Measurements from ENCODE around the gene NAALADL2.

NAALADL2 gene

DNA sequence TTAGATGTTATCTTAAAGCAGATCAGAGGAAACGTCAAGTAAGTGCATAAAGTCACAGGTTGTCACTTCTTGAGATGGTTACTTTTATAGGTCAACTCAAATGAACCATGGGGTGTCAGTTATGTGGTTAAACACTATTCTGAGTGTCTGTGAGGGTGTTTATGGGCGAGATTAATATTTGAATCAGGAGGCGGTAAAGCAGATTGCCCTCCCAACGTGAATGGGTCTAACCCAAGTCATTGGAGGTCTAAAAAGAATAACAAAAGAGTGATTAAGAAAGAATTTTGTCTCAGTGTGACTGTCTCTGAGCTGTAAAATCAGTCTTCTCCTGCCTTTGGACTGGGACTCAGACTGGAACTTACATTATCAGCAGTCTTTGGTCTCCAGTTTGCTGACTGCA lies 977.5 kb downstream of the NAALADL2 start:
- DNase-seq, result no peak
- H3K4me3 ChIP-seq (ENCODE audit: low read depth, low read length), result no peak overlapping the region
- H3K4me1 ChIP-seq, result no peaks in the 10 kb centered on the region
- TF ChIP-seq, protein P1, sequence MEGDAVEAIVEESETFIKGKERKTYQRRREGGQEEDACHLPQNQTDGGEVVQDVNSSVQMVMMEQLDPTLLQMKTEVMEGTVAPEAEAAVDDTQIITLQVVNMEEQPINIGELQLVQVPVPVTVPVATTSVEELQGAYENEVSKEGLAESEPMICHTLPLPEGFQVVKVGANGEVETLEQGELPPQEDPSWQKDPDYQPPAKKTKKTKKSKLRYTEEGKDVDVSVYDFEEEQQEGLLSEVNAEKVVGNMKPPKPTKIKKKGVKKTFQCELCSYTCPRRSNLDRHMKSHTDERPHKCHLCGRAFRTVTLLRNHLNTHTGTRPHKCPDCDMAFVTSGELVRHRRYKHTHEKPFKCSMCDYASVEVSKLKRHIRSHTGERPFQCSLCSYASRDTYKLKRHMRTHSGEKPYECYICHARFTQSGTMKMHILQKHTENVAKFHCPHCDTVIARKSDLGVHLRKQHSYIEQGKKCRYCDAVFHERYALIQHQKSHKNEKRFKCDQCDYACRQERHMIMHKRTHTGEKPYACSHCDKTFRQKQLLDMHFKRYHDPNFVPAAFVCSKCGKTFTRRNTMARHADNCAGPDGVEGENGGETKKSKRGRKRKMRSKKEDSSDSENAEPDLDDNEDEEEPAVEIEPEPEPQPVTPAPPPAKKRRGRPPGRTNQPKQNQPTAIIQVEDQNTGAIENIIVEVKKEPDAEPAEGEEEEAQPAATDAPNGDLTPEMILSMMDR (IDR thresholded peaks at IDR 0.05; ENCODE audit: low read depth, low read length), result no peak
- H3K36me3 ChIP-seq, result no peaks in the 10 kb centered on the region
- H3K27me3 ChIP-seq, result no peaks in the 10 kb centered on the region
- no peaks in the 10 kb centered on the region for H3K9me3 ChIP-seq

- Histone ChIP-seq H3K4me3 (ENCODE audit: low read depth, low read length) (no peak overlapping the region), H3K27me3 (no peaks in the 10 kb centered on the region), H3K9me3 (no peaks in the 10 kb centered on the region), H3K4me1 (no peaks in the 10 kb centered on the region), H3K36me3 (no peaks in the 10 kb centered on the region)
- DNase-seq, result no peak
- TF ChIP-seq, protein P1 (IDR thresholded peaks at IDR 0.05; ENCODE audit: low read depth, low read length), result no peak
These were observed 978.8 kb downstream of the NAALADL2 start for GRCh38 chr3:175837962-175838361.

DNA sequence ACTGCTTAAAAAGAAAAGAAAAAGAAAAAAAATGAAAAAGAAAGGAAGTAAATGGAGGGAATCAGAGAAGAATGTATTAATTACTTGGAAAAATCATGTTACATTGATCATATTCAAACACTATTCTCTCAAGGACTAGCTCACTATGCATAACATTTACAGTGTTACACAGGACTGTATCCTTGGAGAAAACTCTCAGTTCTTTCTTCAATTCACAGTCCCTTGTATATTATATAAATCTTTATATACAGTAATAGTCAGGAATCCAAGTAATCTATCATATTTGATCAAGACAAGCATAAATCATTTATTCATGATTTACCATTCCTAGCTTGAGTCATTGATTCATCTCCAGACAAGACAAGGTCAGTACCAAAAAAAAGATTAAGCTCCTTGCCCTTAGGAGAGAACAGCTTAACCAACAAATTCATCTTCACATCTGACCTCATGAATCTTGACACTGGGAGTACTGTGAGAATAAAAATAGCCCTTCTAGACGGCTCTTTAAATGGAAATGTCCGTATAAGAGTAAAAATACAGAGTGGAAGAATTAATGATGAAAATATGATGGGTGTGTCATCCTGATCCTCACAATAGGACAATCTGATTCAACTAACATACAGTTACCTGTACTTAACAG lies 980.4 kb downstream of the NAALADL2 start:
- Histone ChIP-seq H3K4me3 (ENCODE audit: low read depth, low read length) (no peak overlapping the region), H3K9me3 (no peaks in the 10 kb centered on the region), H3K4me1 (no peaks in the 10 kb centered on the region), H3K36me3 (no peaks in the 10 kb centered on the region), H3K27me3 (no peaks in the 10 kb centered on the region)
- DNase-seq, result no peak
- TF ChIP-seq, protein P1 (IDR thresholded peaks at IDR 0.05; ENCODE audit: low read depth, low read length), result no peak

DNA sequence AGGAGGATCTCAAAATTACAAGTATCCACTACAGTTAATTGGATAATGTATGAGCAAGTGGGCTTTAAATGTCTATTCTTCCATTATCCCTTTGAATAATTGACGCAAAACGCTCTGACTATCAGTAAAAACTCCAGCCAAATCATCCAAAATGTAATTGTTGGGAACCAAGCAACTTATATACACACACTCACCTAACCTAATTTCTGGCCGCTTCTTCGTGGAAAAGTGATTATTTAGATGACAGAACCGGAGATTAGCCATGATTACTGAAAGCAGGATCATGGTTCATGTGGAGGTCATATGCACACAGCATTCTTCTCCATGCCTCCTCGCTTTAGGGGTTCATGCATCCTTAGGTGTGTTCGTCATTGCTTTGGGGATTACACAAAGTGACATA lies 992.4 kb downstream of the NAALADL2 start:
- H3K27me3 ChIP-seq, result no peaks in the 10 kb centered on the region
- H3K4me1 ChIP-seq, result peaks cover 10% of the 10 kb centered on the region
- TF ChIP-seq, protein P1 (IDR thresholded peaks at IDR 0.05; ENCODE audit: low read depth, low read length), result no peak
- peak overlapping the region; percentile 2; the same call in 1 of the 2 replicates for H3K4me3 ChIP-seq (ENCODE audit: low read depth, low read length)
- no peaks in the 10 kb centered on the region for H3K9me3 ChIP-seq
- DNase-seq, result peak; percentile 30
- H3K36me3 ChIP-seq, result no peaks in the 10 kb centered on the region

DNA sequence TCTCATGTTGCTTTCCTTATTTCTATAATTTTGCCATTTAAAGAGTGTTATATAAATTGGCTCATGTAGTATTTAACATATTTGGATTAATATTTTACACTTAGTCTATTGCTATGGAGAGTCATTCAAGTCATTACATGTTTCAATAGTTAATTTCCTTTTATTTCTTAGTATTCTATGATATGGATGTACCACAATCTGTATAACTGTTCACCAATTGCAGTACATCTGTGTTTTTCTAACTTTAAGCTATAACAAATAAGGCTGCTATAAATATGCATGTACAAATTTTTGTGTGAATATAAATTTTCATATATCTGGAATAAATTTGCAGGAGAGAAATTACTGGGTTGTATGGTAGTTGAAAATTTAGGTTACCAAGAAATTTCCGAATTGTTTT lies 993.4 kb downstream of the NAALADL2 start:
- no peak for DNase-seq
- peaks cover 10% of the 10 kb centered on the region for H3K4me1 ChIP-seq
- H3K36me3 ChIP-seq, result no peaks in the 10 kb centered on the region
- no peak overlapping the region for H3K4me3 ChIP-seq (ENCODE audit: low read depth, low read length)
- TF ChIP-seq, protein P1 (IDR thresholded peaks at IDR 0.05; ENCODE audit: low read depth, low read length), result no peak
- no peaks in the 10 kb centered on the region for H3K9me3 ChIP-seq
- no peaks in the 10 kb centered on the region for H3K27me3 ChIP-seq

DNA sequence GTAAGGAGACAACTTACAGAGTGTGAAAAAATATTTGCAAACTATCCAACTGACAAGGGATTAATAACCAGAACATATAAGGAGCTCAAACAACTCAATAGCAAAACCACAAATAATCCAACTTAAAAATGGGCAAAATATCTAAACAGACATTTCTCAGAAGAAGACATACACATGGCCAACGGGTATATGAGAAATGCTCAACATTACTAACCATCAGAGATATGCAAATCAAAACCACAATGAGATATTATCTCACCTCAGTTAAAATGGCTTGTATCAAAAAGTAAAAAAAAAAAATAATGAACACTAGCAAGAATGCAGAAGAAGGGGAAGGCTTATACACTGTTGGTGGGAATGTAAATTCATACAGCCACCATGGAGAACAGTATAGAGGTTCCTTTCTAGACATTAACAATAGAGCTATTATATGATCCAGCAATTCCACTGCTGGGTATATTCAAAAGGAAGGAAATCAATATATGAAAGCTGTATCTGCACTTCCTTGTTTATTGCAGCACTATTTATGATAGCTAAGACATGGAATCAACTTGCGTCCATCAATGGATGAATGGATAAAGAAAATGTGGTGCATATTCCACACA lies 998.6 kb downstream of the NAALADL2 start:
- Histone ChIP-seq H3K9me3 (no peaks in the 10 kb centered on the region), H3K36me3 (no peaks in the 10 kb centered on the region), H3K4me3 (ENCODE audit: low read depth, low read length) (no peak overlapping the region), H3K27me3 (no peaks in the 10 kb centered on the region), H3K4me1 (peaks cover 11% of the 10 kb centered on the region)
- TF ChIP-seq, protein P1 (IDR thresholded peaks at IDR 0.05; ENCODE audit: low read depth, low read length), result no peak
- DNase-seq, result no peak
